HCT116 (cell line): ENCODE data around the gene CSNK1G1. TPM values are rescaled to one million over a fixed set of nuclear protein-coding genes. Genes with fewer than 3 reads are reported as not detected.

Experiments used
- ATAC-seq: fragments of 200-7000 bp; cut with Tn5 transposase; 2 replicates; pipeline ENCODE4 v1.9.1; 2020; ENCODE audit warnings: mild to moderate bottlenecking, moderate library complexity
- BruUV-seq: library from RNA; stranded (reverse); fragments of 400-500 nt; replicated peaks from 2 replicates; lab custom pipeline; 2021; lab: Mats Ljungman, UMichigan
- CTCF ChIA-PET: fragments of 300-600 bp; sonication (Branson Sonifier 250); formaldehyde crosslinking; loops from one replicate; lab custom pipeline; 2021; ENCODE audit warnings: antibody characterized with exemption; lab: Charles Lee
- POLR2A ChIA-PET: fragments of 300-600, 350-600 bp; sonication (Branson Sonifier 250); formaldehyde crosslinking; loops from one replicate; lab custom pipeline; 2021; ENCODE audit warnings: antibody characterized with exemption; lab: Charles Lee
- RAD21 ChIA-PET, 2 experiments: fragments of 300-600 bp; sonication (Branson Sonifier 250); formaldehyde crosslinking; loops; one replicate each; lab custom pipeline; 2023; ENCODE audit warnings: low total read pairs in 2 of 2; ENCODE audit not compliant: uncharacterized antibody in 2 of 2, unreplicated experiment in 2 of 2, low non-redundant PET in 1 of 2; lab: Charles Lee
- DNase-seq: peaks from one replicate; pipeline ENCODE4 v3.0.0-alpha.2; 2010; ENCODE audit warnings: low read depth, low spot score
- H2AFZ ChIP-seq: fragments of 200-600 bp; shearing (Covaris generic), sonication (generic); 2 replicates; pipeline ENCODE4 v1.6.1; 2017; ENCODE audit warnings: low read depth, mixed run types, mixed read lengths, antibody characterized with exemption, low read length; ENCODE audit not compliant: poor library complexity, severe bottlenecking
- H3K27ac ChIP-seq: 2 replicates; pipeline ENCODE4 v1.5.1; 2012; ENCODE audit warnings: low read depth, low read length
- H3K27me3 ChIP-seq: fragments of 200-600 bp; sonication (generic); 2 replicates; pipeline ENCODE4 v1.6.1; 2016; ENCODE audit warnings: mixed run types, low read length, mixed read lengths; ENCODE audit not compliant: insufficient read depth
- H3K36me3 ChIP-seq, 2 experiments: fragments of 200-500 bp in 1 of 2; fragments of 200-600 bp in 1 of 2; sonication (Bioruptor generic) in 1 of 2; sonication (generic) in 1 of 2; 2 replicates each; pipeline versions ENCODE4 v1.5.1 to v1.6.1; 2014 to 2016; ENCODE audit warnings: low read length in 2 of 2, inconsistent platforms in 1 of 2, mixed read lengths in 1 of 2, mixed run types in 1 of 2; ENCODE audit not compliant: insufficient read depth in 2 of 2, control insufficient read depth in 1 of 2
- H3K4me1 ChIP-seq, 2 experiments: fragments of 200-600 bp in 1 of 2; sonication (generic) in 1 of 2; 2 replicates each; pipeline versions ENCODE4 v1.5.1 to v1.6.1; 2012 to 2017; ENCODE audit warnings: low read length in 2 of 2, inconsistent platforms in 1 of 2, mild to moderate bottlenecking in 1 of 2, mixed read lengths in 1 of 2, mixed run types in 1 of 2, moderate library complexity in 1 of 2; ENCODE audit not compliant: insufficient read depth in 2 of 2, control insufficient read depth in 1 of 2
- H3K4me2 ChIP-seq: fragments of 200-600 bp; sonication (generic); 2 replicates; pipeline ENCODE4 v1.6.1; 2017; ENCODE audit warnings: mixed run types, low read length, mixed read lengths
- H3K4me3 ChIP-seq, 2 experiments: fragments of 200-600 bp in 1 of 2; sonication (generic) in 1 of 2; replicated peaks in 1 of 2; 2 replicates each; pipeline ENCODE4 v1.5.1; 2011 to 2016; ENCODE audit warnings: low read length in 2 of 2, control low read depth in 1 of 2, low read depth in 1 of 2, mild to moderate bottlenecking in 1 of 2, mixed read lengths in 1 of 2, mixed run types in 1 of 2
- H3K79me2 ChIP-seq: fragments of 200-600 bp; sonication (generic); 2 replicates; pipeline ENCODE4 v1.6.1; 2017; ENCODE audit warnings: mild to moderate bottlenecking, mixed run types, low read length, moderate library complexity, mixed read lengths; ENCODE audit not compliant: insufficient read depth
- H3K9ac ChIP-seq: fragments of 200-600 bp; sonication (generic); 2 replicates; pipeline ENCODE4 v1.6.1; 2016; ENCODE audit warnings: low read length, mixed read lengths
- H3K9me2 ChIP-seq: fragments of 200-600 bp; sonication (generic), shearing (Covaris generic); 2 replicates; pipeline ENCODE4 v1.6.1; 2017; ENCODE audit warnings: mixed run types, mild to moderate bottlenecking, moderate library complexity; ENCODE audit not compliant: insufficient read depth
- H3K9me3 ChIP-seq, 2 experiments: fragments of 200-500 bp in 1 of 2; fragments of 200-600 bp in 1 of 2; sonication (Bioruptor generic) in 1 of 2; sonication (generic) in 1 of 2; 2 replicates each; pipeline ENCODE4 v1.6.1; 2014 to 2017; ENCODE audit warnings: low read length in 2 of 2, mixed read lengths in 2 of 2, inconsistent platforms in 1 of 2, low read depth in 1 of 2, mild to moderate bottlenecking in 1 of 2, mixed run types in 1 of 2, moderate library complexity in 1 of 2; ENCODE audit not compliant: control insufficient read depth in 1 of 2, insufficient read depth in 1 of 2
- H4K20me1 ChIP-seq: fragments of 200-600 bp; sonication (generic), shearing (Covaris generic); 2 replicates; pipeline ENCODE4 v1.6.1; 2017; ENCODE audit warnings: mixed run types, mild to moderate bottlenecking, moderate library complexity; ENCODE audit not compliant: insufficient read depth
- CBX3 ChIP-seq: IDR thresholded peaks from 2 replicates; pipeline ENCODE4 v1.6.1; 2012; ENCODE audit warnings: low read depth
- CEBPB ChIP-seq: IDR thresholded peaks from 2 replicates; pipeline ENCODE4 v1.6.1; 2012; ENCODE audit warnings: low read depth
- ELF1 ChIP-seq: IDR thresholded peaks from 2 replicates; pipeline ENCODE4 v1.6.1; 2012; ENCODE audit warnings: low read depth, borderline replicate concordance
- EZH2 ChIP-seq: fragments of 200-600 bp; sonication (generic); IDR thresholded peaks from 2 replicates; pipeline ENCODE4 v1.6.1; 2017; ENCODE audit warnings: antibody characterized with exemption, mixed run types
- EZH2phosphoT487 ChIP-seq: fragments of 200-600 bp; IDR thresholded peaks from 2 replicates; pipeline ENCODE4 v1.6.1; 2018; ENCODE audit warnings: antibody characterized with exemption, borderline replicate concordance
- FOSL1 ChIP-seq: IDR thresholded peaks from 2 replicates; pipeline ENCODE4 v1.6.1; 2012; ENCODE audit warnings: low read depth
- RAD21 ChIP-seq: IDR thresholded peaks from 2 replicates; pipeline ENCODE4 v1.6.1; 2012; ENCODE audit warnings: low read depth, mild to moderate bottlenecking
- REST ChIP-seq: IDR thresholded peaks from 2 replicates; pipeline ENCODE4 v1.6.1; 2012; ENCODE audit warnings: low read depth
- SIN3A ChIP-seq: IDR thresholded peaks from 2 replicates; pipeline ENCODE4 v1.6.1; 2012; ENCODE audit warnings: low read depth
- SP1 ChIP-seq: IDR thresholded peaks from 2 replicates; pipeline ENCODE4 v1.6.1; 2012; ENCODE audit warnings: low read depth
- SRF ChIP-seq: IDR thresholded peaks from 2 replicates; pipeline ENCODE4 v1.6.1; 2012; ENCODE audit warnings: low read depth
- YY1 ChIP-seq: IDR thresholded peaks from 2 replicates; pipeline ENCODE4 v1.6.1; 2011; ENCODE audit warnings: low read length, low read depth, moderate library complexity, mild to moderate bottlenecking; ENCODE audit not compliant: insufficient replicate concordance; ENCODE audit errors: extremely low read depth
- ZNF274 ChIP-seq: fragments of 200-500 bp; sonication (Bioruptor generic); IDR thresholded peaks from 2 replicates; pipeline ENCODE4 v1.6.1; 2014; ENCODE audit warnings: mild to moderate bottlenecking, low read depth, low read length, inconsistent platforms
- intact Hi-C: fragments of 100-400 bp; cut with micrococcal nuclease; formaldehyde crosslinking; loops from 2 replicates; pipeline ENCODE4 v1.10.0; 2022
- total RNA-seq: library from RNA; stranded (reverse); gene quantifications from one replicate; pipeline ENCODE4 v1.2.1, GENCODE V29; 2021; ENCODE audit not compliant: unreplicated experiment
- TF ChIP-seq, protein P1 (sequence below): IDR thresholded peaks from 2 replicates; pipeline ENCODE4 v1.6.1; 2012

The CSNK1G1 gene
- total RNA-seq, 1 experiment from 2014 or later: 21.1 TPM

DNA sequence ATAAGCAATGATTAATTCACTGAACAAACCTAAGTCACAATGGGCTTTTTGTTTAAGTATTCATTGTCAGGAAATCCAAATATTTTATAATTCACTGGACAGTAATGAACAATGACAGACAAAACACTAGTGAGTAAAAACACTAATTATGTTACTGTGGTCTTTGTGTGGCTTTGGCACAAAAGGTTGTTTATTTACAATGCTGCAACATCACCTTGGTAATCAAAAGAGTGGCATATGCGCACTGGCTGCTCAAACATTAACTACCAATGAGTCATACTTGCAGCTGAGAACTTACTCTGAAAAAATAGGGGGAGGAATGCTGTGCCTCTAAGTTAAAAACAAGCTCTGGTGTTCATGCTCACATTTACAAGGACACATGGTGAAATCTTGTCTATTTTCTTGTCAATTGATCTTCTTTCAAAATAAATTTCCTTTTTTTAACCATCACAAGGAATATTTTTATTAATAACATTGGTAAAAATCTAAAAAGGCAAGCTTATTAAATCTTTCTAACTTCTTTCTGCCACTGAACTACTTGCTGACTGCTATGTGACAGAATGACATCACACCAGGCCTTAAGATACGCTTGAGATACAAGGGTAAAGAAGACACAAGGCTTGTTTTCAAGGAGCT is 107.9 kb downstream of the CSNK1G1 start (continued):
- TF ChIP-seq, protein P1, sequence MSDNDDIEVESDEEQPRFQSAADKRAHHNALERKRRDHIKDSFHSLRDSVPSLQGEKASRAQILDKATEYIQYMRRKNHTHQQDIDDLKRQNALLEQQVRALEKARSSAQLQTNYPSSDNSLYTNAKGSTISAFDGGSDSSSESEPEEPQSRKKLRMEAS: peak; percentile 36; the same call in 1 of the 2 replicates
- no peak for TF ChIP-seq EZH2
- no peak for TF ChIP-seq YY1
- peak; percentile 52 for TF ChIP-seq CEBPB
- no peak for TF ChIP-seq REST
- no peak for TF ChIP-seq ZNF274
- no peak for TF ChIP-seq ELF1

- H2AFZ ChIP-seq: no peak overlapping the region
- H3K79me2 ChIP-seq: peaks cover 31% of the 10 kb centered on the region
- peak overlapping the region; percentile 68 for H3K4me2 ChIP-seq
- TF ChIP-seq SIN3A (no peak), REST (no peak), SRF (no peak), CBX3 (no peak), ZNF274 (no peak), SP1 (no peak), YY1 (no peak), CEBPB (no peak), FOSL1 (no peak), RAD21 (no peak), EZH2phosphoT487 (no peak)
- TF ChIP-seq, protein P1: no peak
- BruUV-seq: no TSS peak
- peak overlapping the region; percentile 41; the same call in 1 of the 2 replicates for H3K27ac ChIP-seq
- H3K9ac ChIP-seq: peak overlapping the region; percentile 51
- no peaks in the 10 kb centered on the region for H3K36me3 ChIP-seq
- H3K9me2 ChIP-seq: no peaks in the 10 kb centered on the region
- RAD21 ChIA-PET: no interaction called here
- H3K27me3 ChIP-seq: no peaks in the 10 kb centered on the region
- no peaks in the 10 kb centered on the region for H3K9me3 ChIP-seq
- peaks cover 45 to 53% of the 10 kb centered on the region in 2 experiments for H3K4me1 ChIP-seq
- H4K20me1 ChIP-seq: no peaks in the 10 kb centered on the region
- CTCF ChIA-PET: interaction anchor here (0.6 kb wide), 1 partner anchor 12 kb away, joined by 3 read pairs; no protein-coding TSS in a partner anchor
- no peak for DNase-seq
- H3K4me3 ChIP-seq: no peak overlapping the region; a peak in 1 of 4 replicates
- no peak for ATAC-seq
- POLR2A ChIA-PET: interaction anchor here (1.0 kb wide), 2 partner anchors 15 to 26 kb away, joined by 3 read pairs; no protein-coding TSS in a partner anchor
- intact Hi-C loops: no loop called here
These were observed 108.5 kb downstream of the CSNK1G1 start for GRCh38 chr15:64247535-64247905.
